AG04450 (cell line): ENCODE measurements around the gene FAIM2. TPM values are rescaled to one million over a fixed set of nuclear protein-coding genes. Genes with fewer than 3 reads are reported as not detected.

Experiments
- CTCF ChIA-PET: fragments of 300-600, 350-600 bp; formaldehyde crosslinking; extraction: SDS; loops from one replicate; lab custom pipeline; 2022; ENCODE audit warnings: antibody characterized with exemption, inconsistent platforms; lab: Charles Lee
- POLR2A ChIA-PET: fragments of 350-600 bp; formaldehyde crosslinking; extraction: SDS; loops from one replicate; lab custom pipeline; 2021; ENCODE audit warnings: antibody characterized with exemption, inconsistent platforms; lab: Yijun Ruan, JAX
- DNase-seq: peaks from one replicate; pipeline ENCODE4 v3.0.0-alpha.2; 2011; ENCODE audit warnings: low read depth, low spot score
- H3K27ac ChIP-seq: one replicate; pipeline ENCODE4 v1.5.1; 2012; ENCODE audit warnings: low read depth, low read length, control low read depth
- H3K27me3 ChIP-seq: one replicate; pipeline ENCODE4 v1.6.0; 2012; ENCODE audit warnings: low read length; ENCODE audit not compliant: control insufficient read depth, insufficient read depth
- H3K4me3 ChIP-seq: 2 replicates; pipeline ENCODE4 v1.5.1; 2011; ENCODE audit warnings: mild to moderate bottlenecking, low read depth, low read length, control low read depth
- H3K9me3 ChIP-seq: 2 replicates; pipeline ENCODE4 v1.5.1; 2012; ENCODE audit warnings: low read length; ENCODE audit not compliant: control insufficient read depth, insufficient read depth
- CTCF ChIP-seq: IDR thresholded peaks from 2 replicates; pipeline ENCODE4 v1.5.1; 2011; ENCODE audit warnings: low read depth, low read length, control low read depth, inconsistent platforms
- polyA plus RNA-seq: library from polyadenylated mRNA; depleted of rRNA; stranded (reverse); fragments of >200 nt; gene quantifications from 2 replicates; pipeline ENCODE4 v1.2.3, GENCODE V29; 2011

FAIM2 gene
- polyA plus RNA-seq, 1 experiment, result 5.9 TPM

GRCh38 chr12:49887536-49888401 lies 15.9 kb downstream of the FAIM2 start:
- H3K27me3 ChIP-seq, result peaks cover 64% of the 10 kb centered on the region
- no peak overlapping the region for H3K27ac ChIP-seq
- TF ChIP-seq CTCF, result no peak
- no peak for DNase-seq
- H3K9me3 ChIP-seq, result no peaks in the 10 kb centered on the region
- H3K4me3 ChIP-seq, result no peak overlapping the region
- POLR2A ChIA-PET, result no interaction called here
- CTCF ChIA-PET, result interaction anchor here (2.5 kb wide), 1 partner anchor 57 kb away, joined by 10 read pairs; no protein-coding TSS in a partner anchor

- H3K27me3 ChIP-seq, result peaks cover 61% of the 10 kb centered on the region
- no peak for TF ChIP-seq CTCF
- ChIA-PET POLR2A (no interaction called here), CTCF (interaction anchor here (2.5 kb wide), 1 partner anchor 58 kb away, joined by 10 read pairs; no protein-coding TSS in a partner anchor)
- H3K27ac ChIP-seq, result no peak overlapping the region
- no peak overlapping the region for H3K4me3 ChIP-seq
- no peak for DNase-seq
- H3K9me3 ChIP-seq, result no peaks in the 10 kb centered on the region
Observed at GRCh38 chr12:49887091-49887490, 16.6 kb downstream of the FAIM2 start.

- POLR2A ChIA-PET, result interaction anchor here (0.7 kb wide), 1 partner anchor 16 kb away, joined by 9 read pairs; no protein-coding TSS in a partner anchor
- TF ChIP-seq CTCF, result no peak
Observed at GRCh38 chr12:49885663-49886461, 17.8 kb downstream of the FAIM2 start.

GRCh38 chr12:49885118-49885517 lies 18.6 kb downstream of the FAIM2 start:
- ChIA-PET CTCF (interaction anchor here (2.5 kb wide), 1 partner anchor 60 kb away, joined by 10 read pairs; no protein-coding TSS in a partner anchor), POLR2A (no interaction called here)
- no peaks in the 10 kb centered on the region for H3K9me3 ChIP-seq
- H3K27ac ChIP-seq, result no peak overlapping the region
- no peak for TF ChIP-seq CTCF
- no peak for DNase-seq
- H3K27me3 ChIP-seq, result peaks cover 45% of the 10 kb centered on the region
- H3K4me3 ChIP-seq, result no peak overlapping the region

More at GRCh38 chr12:49885663-49886461, 17.8 kb downstream of the FAIM2 start:
- Histone ChIP-seq H3K27ac (no peak overlapping the region), H3K4me3 (no peak overlapping the region), H3K27me3 (peaks cover 50% of the 10 kb centered on the region), H3K9me3 (no peaks in the 10 kb centered on the region)
- CTCF ChIA-PET, result interaction anchor here (2.5 kb wide), 1 partner anchor 59 kb away, joined by 10 read pairs; no protein-coding TSS in a partner anchor
- DNase-seq, result no peak
